CD14-positive monocyte (primary cell): ENCODE measurements around the gene C2CD5. TPM values are rescaled to one million over a fixed set of nuclear protein-coding genes. Genes with fewer than 3 reads are reported as not detected.
"Not testable (repeated sequence)": the region's sequence is repeated elsewhere in the genome, so short reads cannot be mapped to it uniquely, and the experiment has no call there.

Experiments
- DNase-seq, 3 donors: peaks; one replicate each; pipeline ENCODE4 v3.0.0-alpha.2; 2011 to 2022
- H2AFZ ChIP-seq: 2 replicates; pipeline ENCODE4 v1.6.0; 2012; ENCODE audit warnings: mild to moderate bottlenecking, low read depth, low read length, inconsistent platforms; ENCODE audit not compliant: insufficient read depth, poor library complexity, severe bottlenecking
- H3K27ac ChIP-seq, 2 donors: 1 replicate in 1 of 2; 2 replicates in 1 of 2; pipeline ENCODE4 v1.5.1; 2012 to 2013; ENCODE audit warnings: low read length in 2 of 2, control low read depth in 1 of 2, inconsistent platforms in 1 of 2, low read depth in 1 of 2, mild to moderate bottlenecking in 1 of 2
- H3K27me3 ChIP-seq, 2 donors: one replicate each; pipeline versions ENCODE4 v1.6.0 to v1.6.1; 2011 to 2013; ENCODE audit warnings: low read length in 2 of 2; ENCODE audit not compliant: control insufficient read depth in 2 of 2, insufficient read depth in 2 of 2
- H3K36me3 ChIP-seq, 2 donors: replicated peaks in 1 of 2; 1 replicate in 1 of 2; 2 replicates in 1 of 2; pipeline versions ENCODE4 v1.5.1 to v1.6.1; 2012 to 2013; ENCODE audit warnings: low read length in 2 of 2, control low read depth in 1 of 2, inconsistent platforms in 1 of 2, mild to moderate bottlenecking in 1 of 2; ENCODE audit not compliant: insufficient read depth in 2 of 2, control insufficient read depth in 1 of 2
- H3K4me1 ChIP-seq, 2 donors: 1 replicate in 1 of 2; 2 replicates in 1 of 2; pipeline versions ENCODE4 v1.5.1 to v1.6.1; 2012 to 2013; ENCODE audit warnings: low read length in 2 of 2, control low read depth in 1 of 2, inconsistent platforms in 1 of 2, mild to moderate bottlenecking in 1 of 2, moderate library complexity in 1 of 2; ENCODE audit not compliant: insufficient read depth in 2 of 2, control insufficient read depth in 1 of 2
- H3K4me2 ChIP-seq: replicated peaks from 2 replicates; pipeline ENCODE3; 2012; ENCODE audit warnings: low read length, moderate library complexity, mild to moderate bottlenecking; ENCODE audit not compliant: poor library complexity, severe bottlenecking; ENCODE audit errors: extremely low read depth
- H3K4me3 ChIP-seq, 3 experiments: fragments of 200-600 bp in 1 of 3; sonication (generic) in 1 of 3; replicated peaks in 1 of 3; 1 replicate in 2 of 3; 2 replicates in 1 of 3; pipeline ENCODE4 v1.5.1; 2011 to 2013; ENCODE audit warnings: low read length in 3 of 3, mild to moderate bottlenecking in 3 of 3, control low read depth in 2 of 3, low read depth in 2 of 3, inconsistent platforms in 1 of 3, moderate library complexity in 1 of 3
- H3K79me2 ChIP-seq: 2 replicates; pipeline ENCODE4 v1.6.0; 2012; ENCODE audit warnings: mild to moderate bottlenecking, control low read depth, inconsistent platforms, low read length, moderate library complexity; ENCODE audit not compliant: insufficient read depth
- H3K9ac ChIP-seq: 2 replicates; pipeline ENCODE4 v1.6.0; 2017; ENCODE audit warnings: low read length, mild to moderate bottlenecking; ENCODE audit not compliant: insufficient read depth, poor library complexity, severe bottlenecking
- H3K9me3 ChIP-seq, 2 donors: replicated peaks in 1 of 2; 1 replicate in 1 of 2; 2 replicates in 1 of 2; pipeline versions ENCODE4 v1.5.1 to v1.6.1; 2012 to 2013; ENCODE audit warnings: low read length in 2 of 2, control low read depth in 1 of 2; ENCODE audit not compliant: control insufficient read depth in 1 of 2, insufficient read depth in 1 of 2
- H4K20me1 ChIP-seq: 2 replicates; pipeline ENCODE4 v1.6.0; 2012; ENCODE audit warnings: mild to moderate bottlenecking, low read length, control low read depth, moderate library complexity; ENCODE audit not compliant: insufficient read depth
- H3K27ac Mint-ChIP-seq, 7 donors: one replicate each; pipeline ENCODE4 v1.8.0; 2020; ENCODE audit warnings: mild to moderate bottlenecking in 7 of 7, mixed read lengths in 7 of 7, moderate library complexity in 6 of 7, inconsistent platforms in 2 of 7
- H3K27me3 Mint-ChIP-seq, 3 donors: one replicate each; pipeline ENCODE4 v1.8.0; 2021 to 2022; ENCODE audit warnings: low read depth in 3 of 3, mild to moderate bottlenecking in 3 of 3, mixed read lengths in 3 of 3, moderate library complexity in 3 of 3, inconsistent platforms in 1 of 3
- H3K36me3 Mint-ChIP-seq, 2 donors: one replicate each; pipeline ENCODE4 v1.8.0; 2020; ENCODE audit warnings: mixed read lengths in 2 of 2, inconsistent platforms in 1 of 2, mild to moderate bottlenecking in 1 of 2
- H3K4me1 Mint-ChIP-seq: one replicate; pipeline ENCODE4 v1.8.0; 2020; ENCODE audit warnings: mild to moderate bottlenecking, mixed read lengths
- H3K4me3 Mint-ChIP-seq, 2 donors: one replicate each; pipeline ENCODE4 v1.8.0; 2020; ENCODE audit warnings: mild to moderate bottlenecking in 2 of 2, mixed read lengths in 2 of 2, moderate library complexity in 1 of 2
- H3K9me3 Mint-ChIP-seq, 7 donors: one replicate each; pipeline ENCODE4 v1.8.0; 2020 to 2022; ENCODE audit warnings: mixed read lengths in 7 of 7, mild to moderate bottlenecking in 6 of 7, moderate library complexity in 6 of 7, inconsistent platforms in 2 of 7
- CTCF ChIP-seq: fragments of 200-600 bp; IDR thresholded peaks from one replicate; pipeline ENCODE4 v1.8.0; 2022; ENCODE audit warnings: antibody characterized with exemption, mild to moderate bottlenecking
- WGBS: methylation state at CpG from one replicate; pipeline ENCODE4 v1.1.5; 2013; ENCODE audit warnings: missing lambda C conversion rate; ENCODE audit not compliant: insufficient coverage; 5-methylcytosine and 5-hydroxymethylcytosine counted together
- intact Hi-C, 2 donors: fragments of 100-400 bp; cut with micrococcal nuclease; formaldehyde crosslinking; loops; one replicate each; pipeline versions ENCODE4 v1.15.0 to v1.15.1; 2023
- polyA plus RNA-seq, 3 donors: library from polyadenylated mRNA; depleted of rRNA in 1 of 3; unstranded in 2 of 3; stranded (reverse) in 1 of 3; fragments of 300-500 nt in 2 of 3; fragments of >200 nt in 1 of 3; fragmentation: Illumina TruSeq in 2 of 3; gene quantifications; 1 replicate in 2 of 3; 2 replicates in 1 of 3; pipeline ENCODE4 v1.2.3, GENCODE V29; 2012 to 2021

The C2CD5 gene
- polyA plus RNA-seq, 3 donors = 13.0 to 22.8 (median 13.6) TPM

- Histone ChIP-seq H3K27me3 (no peaks in the 10 kb centered on the region), H3K79me2 (no peaks in the 10 kb centered on the region), H2AFZ (no peak overlapping the region), H3K4me3 (no peak overlapping the region), H3K9me3 (no peaks in the 10 kb centered on the region), H3K27ac (no peak overlapping the region), H3K4me1 (no peaks in the 10 kb centered on the region), H4K20me1 (no peaks in the 10 kb centered on the region), H3K9ac (no peak overlapping the region), H3K36me3 (peaks cover 60 to 84% of the 10 kb centered on the region in 2 donors), H3K4me2 (no peak overlapping the region)
- Mint-ChIP-seq H3K27ac (no peak overlapping the region), H3K4me3 (no peak overlapping the region), H3K9me3 (peaks cover 0 to 4% (median 0%) of the 10 kb centered on the region in 7 donors), H3K36me3 (peaks cover 56 to 70% of the 10 kb centered on the region in 2 donors), H3K4me1 (no peaks in the 10 kb centered on the region), H3K27me3 (peaks cover 0 to 1% (median 0%) of the 10 kb centered on the region in 3 donors)
- no peak for DNase-seq
- WGBS = 88% methylated on average over 1 of the region's 1 CpG
- no peak for TF ChIP-seq CTCF
- intact Hi-C loops = no loop called here
Observed at GRCh38 chr12:22491034-22491433, 53.3 kb downstream of the C2CD5 start.

- Mint-ChIP-seq H3K27me3 (no peaks in the 10 kb centered on the region), H3K4me1 (no peaks in the 10 kb centered on the region), H3K27ac (no peak overlapping the region), H3K4me3 (no peak overlapping the region), H3K9me3 (peaks cover 0 to 4% (median 0%) of the 10 kb centered on the region in 7 donors), H3K36me3 (peaks cover 71 to 75% of the 10 kb centered on the region in 2 donors)
- H2AFZ ChIP-seq = no peak overlapping the region
- H3K4me2 ChIP-seq = no peak overlapping the region
- intact Hi-C loops = no loop called here
- H3K79me2 ChIP-seq = no peaks in the 10 kb centered on the region
- H3K9me3 ChIP-seq = no peaks in the 10 kb centered on the region
- no peak for DNase-seq
- TF ChIP-seq CTCF = no peak
- no CpG with 5 or more reads among the region's 3 CpGs for WGBS
- H4K20me1 ChIP-seq = no peaks in the 10 kb centered on the region
- peaks cover 74 to 80% of the 10 kb centered on the region in 2 donors for H3K36me3 ChIP-seq
- H3K4me1 ChIP-seq = no peaks in the 10 kb centered on the region
- H3K27me3 ChIP-seq = no peaks in the 10 kb centered on the region
- H3K27ac ChIP-seq = no peak overlapping the region
- H3K9ac ChIP-seq = no peak overlapping the region
- no peak overlapping the region for H3K4me3 ChIP-seq
Observed at GRCh38 chr12:22488478-22488877, 55.9 kb downstream of the C2CD5 start.

GRCh38 chr12:22487683-22488082, 56.7 kb downstream of the C2CD5 start:
- H3K9ac ChIP-seq, H3K4me2 ChIP-seq, DNase-seq, H3K4me1 ChIP-seq, H2AFZ ChIP-seq, H3K27ac ChIP-seq, H3K27ac Mint-ChIP-seq, H3K4me1 Mint-ChIP-seq, H3K4me3 Mint-ChIP-seq, H3K27me3 Mint-ChIP-seq, intact Hi-C loops, H3K9me3 ChIP-seq, H4K20me1 ChIP-seq, H3K4me3 ChIP-seq, H3K27me3 ChIP-seq, H3K9me3 Mint-ChIP-seq, H3K79me2 ChIP-seq: not testable (repeated sequence)
- WGBS = no CpG with 5 or more reads among the region's 3 CpGs
- peaks cover 74 to 80% of the 10 kb centered on the region in 2 donors for H3K36me3 ChIP-seq
- peaks cover 71 to 74% of the 10 kb centered on the region in 2 donors for H3K36me3 Mint-ChIP-seq
